ENCODE data around the gene PCBP3.

DNA sequence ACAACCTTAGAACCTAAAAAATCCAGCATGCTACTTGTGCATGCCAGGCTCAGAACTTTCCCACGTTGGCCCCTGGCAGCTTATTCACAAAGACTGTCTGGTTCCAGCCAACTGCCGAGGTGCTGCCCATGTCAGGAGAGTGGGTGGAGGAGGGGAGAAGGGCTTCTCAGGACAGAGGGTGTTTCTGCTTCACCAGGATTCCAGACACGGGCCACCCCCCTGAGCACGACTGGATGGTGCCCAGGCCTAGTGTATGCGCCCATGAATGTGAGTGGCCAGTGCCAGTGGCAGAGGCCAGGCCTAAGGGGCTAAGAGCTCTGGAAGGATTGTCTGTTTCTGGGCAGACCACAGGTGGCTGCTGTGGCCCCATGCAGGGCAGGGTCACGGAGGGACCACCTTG is 189.9 kb downstream of the PCBP3 start:
- no peak for TF ChIP-seq CTCF (IDR thresholded peaks at IDR 0.05; ENCODE audit: extremely low read depth in 1 of 2, insufficient read depth in 1 of 2, low read depth in 1 of 2, low read length in 2 of 2)
- no peak for TF ChIP-seq JUN (IDR thresholded peaks at IDR 0.05; ENCODE audit: borderline replicate concordance, insufficient read depth, insufficient read length, low read depth)
- no peak for TF ChIP-seq MAX (IDR thresholded peaks at IDR 0.05; ENCODE audit: insufficient read depth, insufficient read length)

Data from endothelial cell of umbilical vein (primary cell).